ENCODE results near the gene TEX12. TPM values are rescaled to one million over a fixed set of nuclear protein-coding genes. Genes with fewer than 3 reads are reported as not detected.

Gene TEX12
- total and polyA plus RNA-seq, 9 of the 15 experiments (the other 6 are each of a cell fraction or from before 2014, with no cell fraction given), result 0.10 to 2.3 (median 0.67) TPM; not detected in 1

GRCh38 chr11:112210890-112211289, 43.7 kb downstream of the TEX12 start:
- no peaks in the 10 kb centered on the region for H3K4me1 ChIP-seq (replicated peaks in 1 of 2; ENCODE audit: control insufficient read depth in 2 of 2, insufficient read depth in 2 of 2, low read length in 2 of 2)
- in situ Hi-C loops (cut with MboI) (no loop called here), intact Hi-C loops (cut with micrococcal nuclease) (no loop called here)
- no peaks in the 10 kb centered on the region for H3K79me2 ChIP-seq (ENCODE audit: control insufficient read depth, insufficient read depth, low read length)
- no TSS peak for BruUV-seq (replicated peaks)
- H2AFZ ChIP-seq (ENCODE audit: low read depth, low read length), result no peak overlapping the region
- TF ChIP-seq ZNF444 (CRISPR knock-in tag; IDR thresholded peaks at IDR 0.05) (no peak), MTA2 (IDR thresholded peaks at IDR 0.05; ENCODE audit: low read depth) (no peak)
- no peak overlapping the region for H3K27ac ChIP-seq (ENCODE audit: extremely low read depth, low read depth, low read length)
- no peak overlapping the region for H3K4me2 ChIP-seq (ENCODE audit: insufficient read depth, low read length)
- no peak for FAIRE-seq
- CTCF ChIA-PET (ENCODE audit: low intra/inter-chr PET ratio), result no interaction called here
- H3K9me1 ChIP-seq (ENCODE audit: control insufficient read depth, insufficient read depth, low read length), result no peaks in the 10 kb centered on the region
- no peaks in the 10 kb centered on the region for H3K9me3 ChIP-seq (replicated peaks; ENCODE audit: control insufficient read depth, insufficient read depth, low read depth, low read length)
- POLR2A ChIA-PET, result no interaction called here
- no peak for DNase-seq (ENCODE audit: extremely low read depth in 1 of 4, low spot score in 3 of 4)
- ATAC-seq, result no peak
- H3K27me3 ChIP-seq (ENCODE audit: control insufficient read depth in 2 of 2, insufficient read depth in 2 of 2, low read length in 2 of 2), result peaks cover 0 to 2% of the 10 kb centered on the region in 2 experiments; a peak in 2 of 5 replicates
- no peak overlapping the region for H3K9ac ChIP-seq (ENCODE audit: insufficient read depth in 1 of 2, low read depth in 2 of 2, low read length in 2 of 2)
- WGBS (ENCODE audit: insufficient coverage, low coverage, missing lambda C conversion rate), result 0% methylated on average over 1 of the region's 1 CpG
- no peak overlapping the region for H3K4me3 ChIP-seq
- H3K36me3 ChIP-seq (ENCODE audit: control insufficient read depth, insufficient read depth, low read length), result no peaks in the 10 kb centered on the region
- H4K20me1 ChIP-seq (replicated peaks; ENCODE audit: control insufficient read depth, insufficient read depth, low read length), result no peaks in the 10 kb centered on the region

GRCh38 chr11:112211536-112211935, 44.4 kb downstream of the TEX12 start:
- in situ Hi-C loops (cut with MboI), result no loop called here
- TF ChIP-seq HMGN3 (IDR thresholded peaks at IDR 0.05; ENCODE audit: borderline replicate concordance, extremely low read depth, insufficient read length, low read depth, low read length), result no peak
- no peak for TF ChIP-seq DLX4 (CRISPR knock-in tag; IDR thresholded peaks at IDR 0.05)
- no peak for TF ChIP-seq CHAMP1 (IDR thresholded peaks at IDR 0.05)
- TF ChIP-seq TAF7 (tag; IDR thresholded peaks at IDR 0.05), result no peak
- TF ChIP-seq CBX3 (IDR thresholded peaks at IDR 0.05; ENCODE audit: borderline replicate concordance in 1 of 2, low read length in 2 of 2), result no peak
- TF ChIP-seq HES1 (IDR thresholded peaks at IDR 0.05; ENCODE audit: low read depth), result no peak
- TF ChIP-seq ZKSCAN3 (CRISPR knock-in tag; IDR thresholded peaks at IDR 0.05), result no peak
- TF ChIP-seq ZNF561 (CRISPR knock-in tag; conservative IDR thresholded peaks at IDR 0.05), result no peak
- TF ChIP-seq THRB (CRISPR knock-in tag; conservative IDR thresholded peaks at IDR 0.05), result no peak

More at GRCh38 chr11:112211536-112211935, 44.4 kb downstream of the TEX12 start:
- POLR2A ChIA-PET, result no interaction called here
- H3K4me1 ChIP-seq (replicated peaks in 1 of 2; ENCODE audit: control insufficient read depth in 2 of 2, insufficient read depth in 2 of 2, low read length in 2 of 2), result no peaks in the 10 kb centered on the region
- 2% methylated on average over 2 of the region's 2 CpGs for WGBS (ENCODE audit: insufficient coverage, low coverage, missing lambda C conversion rate)
- H3K9me1 ChIP-seq (ENCODE audit: control insufficient read depth, insufficient read depth, low read length), result no peaks in the 10 kb centered on the region
- H3K27me3 ChIP-seq (ENCODE audit: control insufficient read depth in 2 of 2, insufficient read depth in 2 of 2, low read length in 2 of 2), result peaks cover 0 to 2% of the 10 kb centered on the region in 2 experiments; a peak in 2 of 5 replicates
- intact Hi-C loops (cut with micrococcal nuclease), result no loop called here
- no peak for FAIRE-seq
- no peak overlapping the region for H2AFZ ChIP-seq (ENCODE audit: low read depth, low read length)
- no peaks in the 10 kb centered on the region for H4K20me1 ChIP-seq (replicated peaks; ENCODE audit: control insufficient read depth, insufficient read depth, low read length)
- no peak overlapping the region for H3K4me2 ChIP-seq (ENCODE audit: insufficient read depth, low read length)
- no peaks in the 10 kb centered on the region for H3K9me3 ChIP-seq (replicated peaks; ENCODE audit: control insufficient read depth, insufficient read depth, low read depth, low read length)
- BruUV-seq (replicated peaks), result no TSS peak
- no peak for DNase-seq (ENCODE audit: extremely low read depth in 1 of 4, low spot score in 3 of 4)
- no peak for ATAC-seq
- H3K36me3 ChIP-seq (ENCODE audit: control insufficient read depth, insufficient read depth, low read length), result no peaks in the 10 kb centered on the region
- H3K27ac ChIP-seq (ENCODE audit: extremely low read depth, low read depth, low read length), result no peak overlapping the region
- CTCF ChIA-PET (ENCODE audit: low intra/inter-chr PET ratio), result no interaction called here
- H3K9ac ChIP-seq (ENCODE audit: insufficient read depth in 1 of 2, low read depth in 2 of 2, low read length in 2 of 2), result no peak overlapping the region
- H3K4me3 ChIP-seq, result no peak overlapping the region
- no peaks in the 10 kb centered on the region for H3K79me2 ChIP-seq (ENCODE audit: control insufficient read depth, insufficient read depth, low read length)

Measured in K562 (cell line).